ENCODE results near the gene CLNK. TPM values are rescaled to one million over a fixed set of nuclear protein-coding genes. Genes with fewer than 3 reads are reported as not detected.

CLNK gene
- total RNA-seq, 4 donors from 2014 or later, result 0.19 TPM; not detected in 3

DNA sequence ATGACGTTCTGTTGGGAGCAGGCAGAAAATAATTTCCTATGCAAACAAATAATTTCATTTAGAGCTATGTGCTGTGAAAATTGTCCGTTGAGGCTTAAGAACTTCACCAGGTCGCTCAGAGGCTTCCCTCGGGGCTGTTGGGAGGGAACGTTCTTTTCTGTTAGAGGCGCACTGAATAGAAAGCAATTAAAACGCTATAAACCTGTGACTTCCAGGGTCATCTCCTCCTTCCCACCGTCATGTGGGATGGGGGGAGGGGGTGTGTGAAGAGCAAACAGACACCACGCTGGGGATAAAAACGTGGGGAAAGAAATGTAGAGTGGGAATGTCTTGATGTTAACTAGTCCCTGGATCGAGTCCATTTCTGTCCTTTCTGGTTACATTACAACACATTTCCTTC, 192.1 kb downstream of the CLNK start:
- Histone ChIP-seq H3K36me3 (no peaks in the 10 kb centered on the region), H3K9me3 (no peaks in the 10 kb centered on the region), H3K27me3 (peaks cover 0 to 2% (median 0%) of the 10 kb centered on the region in 4 donors), H3K4me3 (no peak overlapping the region), H3K27ac (no peak overlapping the region), H3K4me1 (no peaks in the 10 kb centered on the region)
- 37 to 56% methylated on average over 11 of the region's 11 CpGs for WGBS, 2 donors
- no peak for DNase-seq
- intact Hi-C loops (cut with DNase I), result no loop called here
- TF ChIP-seq POLR2A (IDR thresholded peaks at IDR 0.05), result no peak
- TF ChIP-seq, protein P1, sequence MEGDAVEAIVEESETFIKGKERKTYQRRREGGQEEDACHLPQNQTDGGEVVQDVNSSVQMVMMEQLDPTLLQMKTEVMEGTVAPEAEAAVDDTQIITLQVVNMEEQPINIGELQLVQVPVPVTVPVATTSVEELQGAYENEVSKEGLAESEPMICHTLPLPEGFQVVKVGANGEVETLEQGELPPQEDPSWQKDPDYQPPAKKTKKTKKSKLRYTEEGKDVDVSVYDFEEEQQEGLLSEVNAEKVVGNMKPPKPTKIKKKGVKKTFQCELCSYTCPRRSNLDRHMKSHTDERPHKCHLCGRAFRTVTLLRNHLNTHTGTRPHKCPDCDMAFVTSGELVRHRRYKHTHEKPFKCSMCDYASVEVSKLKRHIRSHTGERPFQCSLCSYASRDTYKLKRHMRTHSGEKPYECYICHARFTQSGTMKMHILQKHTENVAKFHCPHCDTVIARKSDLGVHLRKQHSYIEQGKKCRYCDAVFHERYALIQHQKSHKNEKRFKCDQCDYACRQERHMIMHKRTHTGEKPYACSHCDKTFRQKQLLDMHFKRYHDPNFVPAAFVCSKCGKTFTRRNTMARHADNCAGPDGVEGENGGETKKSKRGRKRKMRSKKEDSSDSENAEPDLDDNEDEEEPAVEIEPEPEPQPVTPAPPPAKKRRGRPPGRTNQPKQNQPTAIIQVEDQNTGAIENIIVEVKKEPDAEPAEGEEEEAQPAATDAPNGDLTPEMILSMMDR (IDR thresholded peaks at IDR 0.05), result no peak

DNA sequence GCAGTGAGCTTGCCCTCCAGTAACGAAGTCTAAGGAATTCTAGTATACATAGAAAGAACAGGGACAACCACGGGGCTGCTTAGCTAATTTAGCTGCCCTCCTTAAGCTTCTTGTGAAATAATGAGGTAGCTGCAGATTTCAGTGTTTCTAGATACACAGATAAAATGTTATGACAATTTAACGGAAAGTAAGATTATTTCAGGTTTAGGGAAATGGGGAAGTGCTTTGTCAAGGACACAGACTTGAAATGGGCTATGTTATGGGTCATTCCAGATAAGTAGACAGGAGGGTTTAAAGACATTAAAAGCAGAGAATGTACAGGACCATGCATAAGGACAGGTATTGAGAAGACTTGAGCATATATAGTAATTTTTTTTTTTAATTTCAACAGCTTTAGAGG, 193.2 kb downstream of the CLNK start:
- intact Hi-C loops (cut with DNase I), result no loop called here
- DNase-seq, result no peak
- H3K36me3 ChIP-seq, result no peaks in the 10 kb centered on the region
- TF ChIP-seq, protein P1 (IDR thresholded peaks at IDR 0.05), result no peak
- TF ChIP-seq POLR2A (IDR thresholded peaks at IDR 0.05), result no peak
- WGBS, 2 donors, result 82 to 87% methylated on average over 3 of the region's 3 CpGs
- H3K27me3 ChIP-seq, result peaks cover 0 to 7% (median 0%) of the 10 kb centered on the region in 4 donors
- no peaks in the 10 kb centered on the region for H3K4me1 ChIP-seq
- no peak overlapping the region for H3K4me3 ChIP-seq
- no peaks in the 10 kb centered on the region for H3K9me3 ChIP-seq
- H3K27ac ChIP-seq, result no peak overlapping the region

DNA sequence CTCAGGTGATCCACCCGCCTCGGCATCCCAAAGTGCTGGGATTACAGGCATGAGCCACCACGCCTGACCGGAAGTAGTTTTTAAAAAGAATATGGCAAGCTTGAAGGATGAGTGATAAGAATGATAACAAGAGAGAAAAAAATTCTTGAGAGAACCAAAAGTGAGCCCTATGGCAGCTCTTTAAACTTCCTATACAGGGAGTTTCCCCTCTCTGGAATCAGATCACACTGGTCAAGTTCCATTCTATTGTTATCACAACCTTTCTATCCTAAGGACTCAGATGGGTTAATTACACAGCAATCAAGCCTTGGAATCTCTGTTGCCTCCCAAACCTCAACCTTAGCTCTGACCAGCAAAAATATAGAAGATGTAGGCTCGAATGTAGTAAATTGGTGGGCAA, 193.6 kb downstream of the CLNK start:
- Histone ChIP-seq H3K4me3 (no peak overlapping the region), H3K9me3 (no peaks in the 10 kb centered on the region), H3K27ac (no peak overlapping the region), H3K4me1 (no peaks in the 10 kb centered on the region), H3K27me3 (peaks cover 0 to 7% (median 0%) of the 10 kb centered on the region in 4 donors), H3K36me3 (no peaks in the 10 kb centered on the region)
- DNase-seq, result no peak
- intact Hi-C loops (cut with DNase I), result no loop called here
- WGBS, 2 donors, result 77 to 84% methylated on average over 5 of the region's 5 CpGs
- TF ChIP-seq, protein P1 (IDR thresholded peaks at IDR 0.05), result no peak
- TF ChIP-seq POLR2A (IDR thresholded peaks at IDR 0.05), result no peak

DNA sequence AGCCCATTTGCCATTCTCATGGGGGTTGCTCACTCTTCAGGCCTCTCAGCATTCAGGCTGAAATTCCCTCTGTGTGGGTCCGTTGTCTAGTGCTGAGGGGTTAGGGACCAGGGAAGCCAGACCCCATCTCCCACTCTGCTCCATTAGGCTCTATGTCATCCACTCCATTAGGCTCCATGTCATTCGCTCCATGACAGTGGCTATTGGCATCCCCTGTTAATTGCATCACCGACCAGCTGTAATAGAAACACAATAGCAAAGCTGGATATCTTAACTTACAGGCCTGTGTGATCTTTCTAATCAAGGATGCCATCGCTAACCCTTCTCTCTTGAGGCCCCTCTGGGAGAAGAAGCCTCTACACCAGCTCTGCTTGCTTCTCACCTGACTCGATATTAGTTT, 201.7 kb downstream of the CLNK start:
- 62 to 72% methylated on average over 3 to 5 of the region's 5 CpGs for WGBS, 2 donors
- H3K27me3 ChIP-seq, result peaks cover 0 to 7% (median 0%) of the 10 kb centered on the region in 4 donors
- H3K27ac ChIP-seq, result no peak overlapping the region
- intact Hi-C loops (cut with DNase I), result no loop called here
- no peak overlapping the region for H3K4me3 ChIP-seq
- TF ChIP-seq, protein P1 (IDR thresholded peaks at IDR 0.05), result no peak
- no peak for TF ChIP-seq POLR2A (IDR thresholded peaks at IDR 0.05)
- DNase-seq, result no peak
- H3K36me3 ChIP-seq, result no peaks in the 10 kb centered on the region
- H3K9me3 ChIP-seq, result no peaks in the 10 kb centered on the region
- H3K4me1 ChIP-seq, result no peaks in the 10 kb centered on the region

DNA sequence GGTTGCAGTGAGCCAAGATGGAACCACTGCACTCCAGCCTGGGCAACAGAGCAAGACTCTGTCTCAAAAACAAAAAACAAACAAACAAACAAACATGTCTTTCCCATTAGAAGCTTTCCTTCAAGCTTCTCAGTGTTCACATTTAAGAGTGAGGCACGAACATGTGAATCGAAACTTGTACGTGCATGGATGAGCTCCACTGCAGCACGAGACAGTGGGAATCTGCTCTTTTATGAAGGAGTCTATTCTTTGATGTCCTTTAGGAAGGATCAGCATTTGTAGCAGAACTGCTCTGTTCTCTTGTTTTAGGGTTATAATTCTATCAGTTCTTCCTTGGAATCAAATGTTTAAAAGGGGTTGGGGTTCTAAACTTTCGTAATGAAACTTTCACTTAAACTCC, 204.0 kb downstream of the CLNK start:
- Histone ChIP-seq H3K9me3 (no peaks in the 10 kb centered on the region), H3K4me1 (no peaks in the 10 kb centered on the region), H3K27ac (no peak overlapping the region), H3K4me3 (no peak overlapping the region), H3K27me3 (no peaks in the 10 kb centered on the region), H3K36me3 (no peaks in the 10 kb centered on the region)
- DNase-seq, result no peak
- intact Hi-C loops (cut with DNase I), result no loop called here
- no peak for TF ChIP-seq POLR2A (IDR thresholded peaks at IDR 0.05)
- TF ChIP-seq, protein P1 (IDR thresholded peaks at IDR 0.05), result no peak
- WGBS, 2 donors, result 72 to 78% methylated on average over 5 of the region's 5 CpGs

Data from esophagus squamous epithelium (tissue), 5 donors.